ENCODE data around the gene ZNF844. TPM values are rescaled to one million over a fixed set of nuclear protein-coding genes. Genes with fewer than 3 reads are reported as not detected.
A peak's percentile ranks its signal among the peaks of the same experiment; 100 is the strongest.

Gene ZNF844
- total and polyA plus RNA-seq, 12 donors: 2.3 to 22.5 (median 15.6) TPM

GRCh38 chr19:12111943-12112637 lies 47.6 kb downstream of the ZNF844 start:
- Histone ChIP-seq H3K9me3 (peaks cover 0 to 67% (median 0%) of the 10 kb centered on the region in 11 donors), H3K36me3 (peaks cover 0 to 49% (median 26%) of the 10 kb centered on the region in 9 donors), H3K4me1 (no peaks in the 10 kb centered on the region), H3K27me3 (no peaks in the 10 kb centered on the region), H3K27ac (no peak overlapping the region), H3K4me3 (no peak overlapping the region)
- 96% methylated on average over 8 of the region's 8 CpGs for WGBS, 2 donors
- no peak for TF ChIP-seq CTCF (IDR thresholded peaks at IDR 0.05)
- ATAC-seq (no peak), DNase-seq (no peak)
- intact Hi-C loops (cut with DNase I): no loop called here

GRCh38 chr19:12112701-12113100 lies 48.2 kb downstream of the ZNF844 start:
- Histone ChIP-seq H3K27ac (no peak overlapping the region), H3K9me3 (peaks cover 0 to 65% (median 0%) of the 10 kb centered on the region in 11 donors), H3K27me3 (no peaks in the 10 kb centered on the region), H3K4me1 (no peaks in the 10 kb centered on the region), H3K36me3 (peaks cover 0 to 49% (median 26%) of the 10 kb centered on the region in 9 donors), H3K4me3 (no peak overlapping the region)
- ATAC-seq (no peak), DNase-seq (no peak)
- WGBS, 2 donors: 94 to 95% methylated on average over 8 of the region's 8 CpGs
- intact Hi-C loops (cut with DNase I): no loop called here
- no peak for TF ChIP-seq CTCF (IDR thresholded peaks at IDR 0.05)

- no peaks in the 10 kb centered on the region for H3K4me1 ChIP-seq
- H3K27ac ChIP-seq: no peak overlapping the region
- H3K4me3 ChIP-seq: no peak overlapping the region
- intact Hi-C loops (cut with DNase I): no loop called here
- peaks cover 0 to 65% (median 0%) of the 10 kb centered on the region in 11 donors for H3K9me3 ChIP-seq
- no peak for TF ChIP-seq CTCF (IDR thresholded peaks at IDR 0.05)
- ATAC-seq (no peak), DNase-seq (no peak)
- peaks cover 0 to 49% (median 26%) of the 10 kb centered on the region in 9 donors for H3K36me3 ChIP-seq
- H3K27me3 ChIP-seq: no peaks in the 10 kb centered on the region
- 92 to 94% methylated on average over 5 of the region's 5 CpGs for WGBS, 2 donors
These were observed 48.6 kb downstream of the ZNF844 start for GRCh38 chr19:12113121-12113520.

- peaks cover 0 to 25% (median 0%) of the 10 kb centered on the region in 11 donors for H3K9me3 ChIP-seq
- H3K36me3 ChIP-seq: peaks cover 0 to 16% (median 13%) of the 10 kb centered on the region in 9 donors
- no peaks in the 10 kb centered on the region for H3K27me3 ChIP-seq
- ATAC-seq (peak in 1 of 8 donors; percentile 53), DNase-seq (no peak)
- no peak overlapping the region for H3K27ac ChIP-seq
- no peaks in the 10 kb centered on the region for H3K4me1 ChIP-seq
- H3K4me3 ChIP-seq: peak overlapping the region in 1 of 10 donors; percentile 16
- TF ChIP-seq CTCF (IDR thresholded peaks at IDR 0.05): no peak
- intact Hi-C loops (cut with DNase I): no loop called here
- WGBS, 2 donors: 59 to 66% methylated on average over 33 of the region's 33 CpGs
These were observed 52.9 kb downstream of the ZNF844 start for GRCh38 chr19:12117201-12117970.
